ENCODE results near the gene CD6.

Gene CD6

GRCh38 chr11:60971520-60971919 lies at the start of gene CD6:
Gene CD6, plus strand, starts transcription at chr11:60971680. Its CDS starts 186 bp downstream, at chr11:60971866.
- DNase-seq (ENCODE audit: low read depth, low spot score): no peak

GRCh38 chr11:60921777-60922335 lies 49.6 kb upstream of the CD6 start:
- DNase-seq (ENCODE audit: low read depth, low spot score): no peak

GRCh38 chr11:60922906-60923305 lies 48.6 kb upstream of the CD6 start:
- DNase-seq (ENCODE audit: low read depth, low spot score): no peak

- DNase-seq (ENCODE audit: low read depth, low spot score): no peak
These were observed 48.2 kb upstream of the CD6 start for GRCh38 chr11:60923326-60923725.

- DNase-seq (ENCODE audit: low read depth, low spot score): no peak
These were observed 47.7 kb upstream of the CD6 start for GRCh38 chr11:60923800-60924109.

- DNase-seq (ENCODE audit: low read depth, low spot score): no peak
These were observed 47.2 kb upstream of the CD6 start, which contains the start of gene TMEM132A for GRCh38 chr11:60924110-60924905. Gene TMEM132A, plus strand, starts transcription at chr11:60924460. Its CDS starts 174 bp downstream, at chr11:60924634.

- DNase-seq (ENCODE audit: low read depth, low spot score): no peak
These were observed 46.3 kb upstream of the CD6 start for GRCh38 chr11:60924906-60925853.

GRCh38 chr11:60925868-60926267 lies 45.6 kb upstream of the CD6 start:
- no peak for DNase-seq (ENCODE audit: low read depth, low spot score)

- no peak for DNase-seq (ENCODE audit: low read depth, low spot score)
These were observed 45.0 kb upstream of the CD6 start for GRCh38 chr11:60926500-60926899.

- DNase-seq (ENCODE audit: low read depth, low spot score): no peak
These were observed 44.4 kb upstream of the CD6 start for GRCh38 chr11:60927061-60927592.

- DNase-seq (ENCODE audit: low read depth, low spot score): no peak
These were observed 43.9 kb upstream of the CD6 start for GRCh38 chr11:60927600-60927999.

- DNase-seq (ENCODE audit: low read depth, low spot score): no peak
These were observed 42.9 kb upstream of the CD6 start for GRCh38 chr11:60928563-60929001.

- no peak for DNase-seq (ENCODE audit: low read depth, low spot score)
These were observed 41.7 kb upstream of the CD6 start for GRCh38 chr11:60929764-60930163.

- no peak for DNase-seq (ENCODE audit: low read depth, low spot score)
These were observed 41.1 kb upstream of the CD6 start for GRCh38 chr11:60930394-60930793.

GRCh38 chr11:60931917-60932316 lies 39.6 kb upstream of the CD6 start:
- no peak for DNase-seq (ENCODE audit: low read depth, low spot score)

GRCh38 chr11:60932605-60933356 lies 38.7 kb upstream of the CD6 start:
- no peak for DNase-seq (ENCODE audit: low read depth, low spot score)

GRCh38 chr11:60933416-60934123 lies 37.9 kb upstream of the CD6 start:
- no peak for DNase-seq (ENCODE audit: low read depth, low spot score)

- DNase-seq (ENCODE audit: low read depth, low spot score): no peak
These were observed 37.2 kb upstream of the CD6 start for GRCh38 chr11:60934124-60934789.

- DNase-seq (ENCODE audit: low read depth, low spot score): no peak
These were observed 36.5 kb upstream of the CD6 start for GRCh38 chr11:60934790-60935605.

Measured in smooth muscle cell of the brain vasculature (primary cell).